GM19035 (cell line): Measurements from ENCODE around the gene ALX3.
A peak's percentile ranks its signal among the peaks of the same experiment; 100 is the strongest.
"Not testable (repeated sequence)": the region's sequence is repeated elsewhere in the genome, so short reads cannot be mapped to it uniquely, and the experiment has no call there.

Experiments
- ATAC-seq: cut with Tn5 transposase; IDR thresholded peaks from one replicate; pipeline ENCODE4 v1.9.1; 2021; ENCODE audit not compliant: unreplicated experiment

The ALX3 gene

GRCh38 chr1:110048923-110049601 is 21.4 kb downstream of the ALX3 start:
- ATAC-seq, result no peak

DNA sequence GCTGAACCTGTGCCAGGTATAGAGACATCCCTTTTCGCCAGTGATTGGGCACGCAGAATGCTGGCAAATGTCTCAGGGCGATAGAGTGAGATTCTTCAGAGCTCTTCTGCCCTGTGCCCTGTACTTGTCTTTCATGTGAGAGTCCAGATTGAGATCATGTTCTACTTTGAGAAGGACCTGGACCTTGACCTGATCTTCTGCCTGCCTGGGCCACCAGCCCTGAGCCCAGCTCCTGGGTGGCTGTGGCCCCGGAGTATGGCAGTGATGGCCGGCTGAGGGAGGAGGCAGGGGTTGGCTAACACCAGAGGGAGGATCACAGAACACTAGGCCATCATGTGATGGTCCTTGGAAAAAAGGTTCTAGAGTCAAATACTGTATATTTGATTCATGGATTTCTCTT is 22.2 kb downstream of the ALX3 start:
- ATAC-seq, result no peak

GRCh38 chr1:110047463-110047862 is 23.0 kb downstream of the ALX3 start:
- no peak for ATAC-seq

DNA sequence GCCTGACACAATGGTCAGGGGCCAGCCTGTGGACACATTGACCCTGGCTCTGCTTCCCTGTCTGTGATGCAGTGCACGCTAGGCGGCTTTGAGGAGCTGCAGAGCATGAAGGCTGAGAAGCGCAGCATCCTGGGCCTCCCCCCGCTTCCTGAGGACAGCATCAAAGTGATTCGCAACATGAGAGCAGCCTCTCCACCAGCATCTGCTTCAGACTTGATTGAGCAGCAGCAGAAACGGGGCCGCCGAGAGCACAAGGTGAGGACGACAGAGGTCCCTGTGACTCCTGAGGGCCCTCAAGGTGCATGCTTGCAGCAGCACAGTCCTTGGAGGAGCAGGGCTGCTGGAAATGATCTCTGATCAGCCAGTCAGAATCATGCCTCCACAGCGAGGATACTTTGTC is 27.5 kb downstream of the ALX3 start:
- ATAC-seq, result no peak

DNA sequence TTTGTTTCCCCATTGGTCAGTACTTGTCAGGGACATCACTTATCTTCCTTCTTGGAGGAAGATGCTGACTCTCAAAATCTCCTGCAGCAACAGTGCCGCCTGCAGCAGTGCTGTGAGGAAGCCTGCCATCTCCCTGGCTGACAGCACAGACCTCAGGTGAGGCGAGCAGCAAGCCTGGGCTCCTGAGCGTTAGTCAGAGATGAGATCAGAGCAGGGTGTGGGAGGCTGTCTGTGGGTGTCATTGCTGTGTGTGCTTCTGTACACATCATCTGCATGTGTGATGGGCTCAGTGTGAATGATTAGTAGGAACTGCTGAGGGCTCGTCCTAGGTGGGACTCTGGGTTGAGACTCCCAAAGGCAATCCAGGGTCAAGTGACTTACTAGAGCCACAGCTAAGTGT is 29.9 kb downstream of the ALX3 start:
- ATAC-seq, result no peak

DNA sequence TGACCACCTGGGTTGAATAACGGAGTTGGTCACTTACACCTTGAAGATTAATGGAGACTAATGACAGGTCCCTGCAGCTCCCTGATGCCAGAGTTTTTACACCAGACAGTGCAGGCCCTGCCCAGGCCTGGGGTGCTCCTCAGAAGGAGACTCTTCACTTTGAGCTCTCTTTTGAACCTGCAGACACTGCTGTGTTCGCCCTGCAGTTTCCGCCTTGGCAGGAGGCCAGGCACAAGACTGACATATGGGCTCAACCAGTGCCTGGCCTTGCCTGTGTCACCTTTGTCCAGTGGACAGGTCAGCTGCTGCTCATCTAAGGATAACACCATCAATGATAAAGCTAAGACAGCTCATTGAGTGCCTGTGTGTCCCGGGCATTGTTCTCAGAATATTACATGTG is 30.8 kb downstream of the ALX3 start:
- ATAC-seq, result no peak

DNA sequence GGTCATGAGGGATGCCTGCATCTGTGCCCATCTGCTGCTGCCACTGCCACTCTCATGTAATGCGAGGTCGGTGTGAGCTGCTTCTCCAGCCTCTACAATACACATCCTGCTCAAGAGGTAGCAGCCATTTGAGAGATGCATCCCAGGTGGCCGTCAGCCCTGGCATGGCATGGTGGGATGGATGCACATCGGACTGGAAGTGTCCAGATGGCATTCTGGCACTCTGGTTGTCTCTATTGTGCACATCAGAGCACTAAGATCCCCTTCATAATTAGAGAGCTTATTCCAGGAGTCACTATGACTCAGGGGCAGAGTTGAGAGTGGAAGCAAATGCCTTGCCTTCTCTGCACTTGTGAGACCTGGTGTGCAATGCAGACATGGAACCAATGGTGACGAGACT is 32.2 kb downstream of the ALX3 start:
- no peak for ATAC-seq

DNA sequence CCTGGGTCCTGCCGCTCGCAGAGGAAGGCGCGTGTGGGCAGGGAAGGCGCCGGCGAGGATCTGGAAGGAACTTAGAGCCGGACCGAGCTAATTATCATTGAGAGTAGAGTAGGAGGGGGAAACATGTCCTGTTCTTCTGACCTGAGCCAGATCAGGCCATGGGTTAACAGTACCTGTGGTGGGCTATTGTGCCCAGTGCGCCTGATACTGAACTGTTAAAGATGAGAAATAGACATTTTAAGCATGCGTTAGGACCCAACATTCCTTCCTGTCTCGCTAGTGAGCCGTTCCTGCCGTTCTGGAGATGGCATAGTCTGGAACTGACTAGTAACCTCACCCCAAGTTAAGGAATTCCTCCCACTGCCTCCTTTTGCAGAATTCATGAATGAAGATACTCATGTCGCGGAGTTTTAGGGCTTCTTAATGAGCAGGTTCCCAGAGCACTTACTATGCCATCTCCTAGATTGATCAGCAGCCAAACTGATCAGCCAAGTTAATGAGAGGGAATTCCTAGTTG is 35.2 kb downstream of the ALX3 start:
- ATAC-seq, result no peak

DNA sequence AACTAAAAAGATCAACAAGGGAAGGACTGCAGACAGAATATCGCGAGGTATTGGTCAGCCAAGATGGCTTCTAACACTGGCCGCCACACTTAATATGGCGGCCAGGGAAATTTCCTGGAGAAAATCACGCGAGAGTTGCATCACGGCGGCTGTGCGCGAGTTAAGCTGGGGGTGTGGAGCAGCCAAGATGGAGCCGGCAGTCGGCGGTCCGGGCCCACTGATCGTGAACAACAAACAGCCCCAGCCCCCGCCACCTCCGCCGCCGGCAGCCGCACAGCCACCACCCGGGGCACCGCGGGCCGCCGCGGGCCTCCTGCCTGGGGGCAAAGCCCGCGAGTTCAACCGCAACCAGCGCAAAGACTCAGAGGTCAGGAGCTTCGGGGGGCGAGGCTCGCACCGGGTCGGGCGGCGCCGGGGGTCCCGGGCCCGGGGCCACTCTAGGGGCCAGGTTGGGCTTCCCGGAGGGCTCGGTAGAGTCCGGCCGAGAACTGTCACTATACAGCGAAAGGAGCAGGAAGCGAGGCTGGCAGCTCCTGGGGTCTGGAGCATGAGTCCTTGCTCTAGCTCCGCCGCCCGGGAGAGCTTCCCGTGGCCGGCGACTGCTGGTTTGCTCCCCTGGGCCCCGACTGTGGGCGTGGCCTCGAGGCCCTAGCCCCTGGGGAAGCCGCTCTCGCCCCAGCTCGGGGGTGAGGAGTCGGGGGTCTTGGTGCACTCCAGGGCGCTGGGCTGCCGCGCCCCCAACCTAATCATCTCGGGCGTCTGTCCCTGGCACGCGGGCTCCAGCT is 35.8 kb downstream of the ALX3 start, which contains the start of gene STRIP1:
Gene STRIP1, plus strand, starts transcription at position 174 of the 785 bp plus-strand sequence. Its CDS starts 14 bp downstream, at position 188.
- ATAC-seq, result peak; percentile 89

GRCh38 chr1:110034040-110034450 is 36.4 kb downstream of the ALX3 start:
- no peak for ATAC-seq

DNA sequence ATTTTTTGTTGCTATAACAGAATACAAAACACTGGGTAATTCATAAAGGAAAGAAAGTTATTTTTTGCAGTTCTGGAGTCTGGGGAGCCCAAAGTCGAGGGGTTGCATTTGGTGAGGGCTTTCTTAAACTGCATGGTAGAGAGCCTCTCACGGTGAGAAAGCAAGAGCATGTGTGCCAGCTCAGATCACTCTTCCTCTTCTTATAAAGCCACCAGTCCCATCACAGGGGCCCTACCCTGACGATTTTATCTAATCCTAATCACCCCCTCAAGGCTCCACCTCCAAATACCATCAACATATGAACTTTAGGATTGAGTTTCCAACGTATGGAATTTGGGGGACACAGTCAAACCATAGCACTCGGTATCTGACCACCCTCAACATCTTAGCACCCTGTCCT is 37.1 kb downstream of the ALX3 start:
- no peak for ATAC-seq

DNA sequence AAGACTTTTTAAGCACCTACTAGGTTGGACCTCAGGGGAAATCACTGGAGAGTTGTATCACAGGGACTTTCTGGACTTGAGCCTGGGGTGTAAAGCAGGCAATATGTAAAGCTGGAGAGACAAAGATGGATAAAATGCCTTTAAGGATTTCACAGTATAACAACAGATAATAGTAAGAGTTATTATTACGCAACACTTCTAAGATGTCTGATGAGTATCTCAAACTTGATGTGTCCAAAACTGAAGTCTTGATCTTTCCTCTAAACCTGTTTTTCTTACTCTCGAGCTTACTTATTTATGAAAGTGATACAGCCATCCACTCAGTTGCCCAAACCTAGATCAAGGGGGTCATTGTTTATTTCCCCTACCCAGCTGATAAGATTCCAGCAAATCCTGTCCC is 38.1 kb downstream of the ALX3 start:
- ATAC-seq, result no peak

DNA sequence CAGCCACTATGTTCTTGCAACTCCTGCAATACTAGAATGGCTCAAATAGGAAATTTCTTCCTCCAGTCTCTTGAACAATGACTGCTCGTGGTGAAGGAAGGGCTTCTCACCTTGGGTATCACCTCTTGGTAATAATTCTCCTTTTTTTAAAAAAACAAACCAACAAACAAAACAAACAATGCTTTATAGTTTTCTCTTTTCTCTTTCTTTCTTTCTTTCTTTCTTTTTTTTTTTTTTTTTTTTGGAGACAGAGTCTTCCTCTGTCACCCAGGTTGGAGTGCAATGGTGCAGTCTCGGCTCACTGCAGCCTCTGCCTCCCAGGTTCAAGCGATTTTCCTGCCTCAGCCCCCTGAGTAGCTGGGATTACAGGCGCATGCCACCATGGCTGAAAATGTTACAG is 39.8 kb downstream of the ALX3 start:
- not testable (repeated sequence) for ATAC-seq

- no peak for ATAC-seq
These were observed 45.9 kb downstream of the ALX3 start for GRCh38 chr1:110024613-110025012.

GRCh38 chr1:110021285-110021684 is 49.2 kb downstream of the ALX3 start:
- ATAC-seq, result no peak

DNA sequence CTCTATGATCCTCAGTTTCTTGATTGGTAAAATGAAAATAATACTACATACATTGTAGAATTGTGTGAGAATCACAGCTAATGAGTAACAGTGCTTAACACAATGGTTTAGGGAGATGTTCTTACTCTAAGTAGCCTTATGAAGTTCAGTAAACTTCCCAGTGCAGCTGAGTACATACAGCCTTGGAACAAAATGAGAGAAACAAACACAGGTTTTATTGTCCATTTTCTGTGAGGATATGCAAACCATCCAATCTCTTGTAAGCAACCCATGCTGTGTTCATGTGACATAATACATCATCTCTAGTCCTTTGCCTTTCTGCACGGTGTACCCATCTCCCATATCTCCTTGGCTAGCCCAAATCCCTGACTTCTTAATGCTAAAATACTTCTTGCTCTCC is 50.7 kb downstream of the ALX3 start:
- no peak for ATAC-seq

DNA sequence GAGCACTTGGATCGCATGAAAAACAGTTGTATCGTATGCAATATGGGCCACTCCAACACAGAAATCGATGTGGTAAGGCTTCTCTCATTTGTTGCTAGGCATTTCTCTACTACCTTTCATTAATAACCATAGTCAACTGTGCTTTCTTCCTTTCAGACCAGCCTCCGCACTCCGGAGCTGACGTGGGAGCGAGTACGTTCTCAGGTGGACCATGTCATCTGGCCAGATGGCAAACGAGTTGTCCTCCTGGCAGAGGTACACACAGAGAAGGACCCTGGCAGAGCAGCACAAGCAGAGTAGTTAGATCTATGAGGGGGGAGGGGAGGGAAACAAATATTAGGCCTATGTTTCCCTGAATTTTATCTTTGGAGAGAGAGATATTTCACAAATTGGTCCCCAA is 52.1 kb downstream of the ALX3 start:
- ATAC-seq, result no peak

DNA sequence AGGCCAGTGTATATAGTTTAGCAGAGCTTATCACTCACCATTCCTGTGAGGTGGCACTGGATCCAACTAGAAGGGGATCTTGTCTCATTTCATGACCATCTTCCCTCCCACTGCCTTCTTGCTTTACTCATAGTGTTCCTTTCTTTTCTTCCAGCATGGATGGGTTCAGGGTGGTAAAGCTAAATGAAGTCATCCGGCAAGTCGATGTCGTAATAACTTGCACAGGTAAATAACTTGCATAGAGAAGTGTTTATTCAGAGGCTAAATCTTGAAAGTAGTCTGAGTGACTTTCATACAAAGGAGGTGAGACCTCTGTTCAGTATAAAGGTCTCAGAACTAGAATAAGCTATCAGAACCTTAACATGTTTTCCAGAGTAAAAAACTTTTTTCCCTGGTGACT is 52.7 kb downstream of the ALX3 start:
- no peak for ATAC-seq

DNA sequence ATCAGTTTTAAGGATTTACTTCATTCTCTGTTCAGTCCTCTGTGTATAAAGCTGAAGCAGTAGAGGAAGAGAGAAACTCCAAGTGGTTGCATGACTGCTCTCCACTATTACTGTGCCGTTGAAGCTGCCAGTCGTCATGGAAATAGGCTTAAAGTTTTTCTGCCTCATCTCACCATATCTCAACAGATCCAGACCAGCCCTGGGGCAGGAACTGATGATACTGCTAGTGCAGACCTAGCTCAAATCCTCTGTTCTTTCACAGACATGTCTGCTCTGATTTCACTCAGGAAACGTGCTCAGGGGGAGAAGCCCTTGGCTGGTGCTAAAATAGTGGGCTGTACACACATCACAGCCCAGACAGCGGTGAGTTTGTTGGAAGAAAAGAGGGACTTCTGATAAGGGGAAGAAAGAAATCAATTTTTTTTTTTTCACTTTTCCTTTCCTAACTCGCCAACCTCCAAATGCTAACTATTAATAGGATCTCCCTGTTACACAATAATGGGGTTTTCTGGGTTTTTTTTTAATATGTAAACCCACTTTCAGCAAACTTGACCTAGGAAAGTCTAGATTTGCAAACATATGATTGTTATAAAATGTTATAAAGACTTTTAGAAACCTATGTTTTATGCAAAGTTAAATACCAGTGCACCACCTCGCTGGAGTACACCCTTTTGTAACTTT is 58.2 kb downstream of the ALX3 start:
- ATAC-seq, result peak; percentile 69

DNA sequence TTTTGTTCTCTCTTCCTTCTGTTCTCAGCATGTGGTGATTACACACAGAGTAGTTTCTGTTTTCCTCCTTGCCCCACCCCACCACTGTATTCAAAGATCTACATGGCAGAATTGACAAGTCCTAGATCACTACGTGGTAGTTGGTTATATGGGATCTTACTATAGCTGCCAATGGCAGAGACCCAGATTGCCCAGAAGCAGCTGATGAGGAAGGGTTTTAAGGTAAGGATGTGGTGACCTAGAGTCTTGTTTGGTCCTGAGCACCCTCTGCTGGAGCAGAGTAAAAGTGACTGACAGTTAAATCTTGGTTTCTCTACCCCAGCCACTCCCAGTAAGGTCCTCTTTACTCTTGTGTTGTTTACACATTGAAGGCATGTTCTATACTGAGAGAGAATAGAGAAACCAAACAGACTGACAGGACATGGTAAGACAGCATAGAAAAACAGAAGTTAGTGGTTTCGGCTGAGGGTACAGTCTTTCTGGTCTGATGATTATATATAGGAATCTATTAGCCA is 58.9 kb downstream of the ALX3 start:
- ATAC-seq, result peak; percentile 95
